ENCODE measurements around the gene TLK1.

DNA sequence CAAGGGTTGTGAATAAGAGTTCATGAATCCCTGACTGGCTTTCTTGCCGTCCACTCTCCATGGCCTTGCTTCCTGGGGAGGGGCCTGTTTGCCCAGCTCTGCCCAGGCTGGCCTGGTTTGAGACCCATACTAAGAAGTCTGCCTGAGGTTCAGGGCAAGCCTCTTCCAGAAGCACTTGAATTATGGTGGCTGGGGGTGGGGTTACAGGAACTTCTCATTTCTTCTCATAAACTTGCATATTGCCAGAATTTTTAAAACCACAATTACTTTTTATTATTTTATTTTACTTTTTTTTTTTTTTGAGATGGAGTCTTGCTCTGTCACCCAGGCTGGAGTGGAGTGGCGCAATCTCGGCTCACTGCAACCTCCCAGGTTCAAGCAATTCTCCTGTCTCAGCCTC, 189.6 kb downstream of the TLK1 start:
- TF ChIP-seq RARB (CRISPR knock-in tag; IDR thresholded peaks at IDR 0.05) (no peak), ARNTL (CRISPR knock-in tag; IDR thresholded peaks at IDR 0.05; ENCODE audit: borderline replicate concordance, low read depth) (no peak), ZFP3 (CRISPR knock-in tag; IDR thresholded peaks at IDR 0.05) (no peak), TOX (CRISPR knock-in tag; IDR thresholded peaks at IDR 0.05; ENCODE audit: borderline replicate concordance) (no peak)
- TF ChIP-seq, protein P1, sequence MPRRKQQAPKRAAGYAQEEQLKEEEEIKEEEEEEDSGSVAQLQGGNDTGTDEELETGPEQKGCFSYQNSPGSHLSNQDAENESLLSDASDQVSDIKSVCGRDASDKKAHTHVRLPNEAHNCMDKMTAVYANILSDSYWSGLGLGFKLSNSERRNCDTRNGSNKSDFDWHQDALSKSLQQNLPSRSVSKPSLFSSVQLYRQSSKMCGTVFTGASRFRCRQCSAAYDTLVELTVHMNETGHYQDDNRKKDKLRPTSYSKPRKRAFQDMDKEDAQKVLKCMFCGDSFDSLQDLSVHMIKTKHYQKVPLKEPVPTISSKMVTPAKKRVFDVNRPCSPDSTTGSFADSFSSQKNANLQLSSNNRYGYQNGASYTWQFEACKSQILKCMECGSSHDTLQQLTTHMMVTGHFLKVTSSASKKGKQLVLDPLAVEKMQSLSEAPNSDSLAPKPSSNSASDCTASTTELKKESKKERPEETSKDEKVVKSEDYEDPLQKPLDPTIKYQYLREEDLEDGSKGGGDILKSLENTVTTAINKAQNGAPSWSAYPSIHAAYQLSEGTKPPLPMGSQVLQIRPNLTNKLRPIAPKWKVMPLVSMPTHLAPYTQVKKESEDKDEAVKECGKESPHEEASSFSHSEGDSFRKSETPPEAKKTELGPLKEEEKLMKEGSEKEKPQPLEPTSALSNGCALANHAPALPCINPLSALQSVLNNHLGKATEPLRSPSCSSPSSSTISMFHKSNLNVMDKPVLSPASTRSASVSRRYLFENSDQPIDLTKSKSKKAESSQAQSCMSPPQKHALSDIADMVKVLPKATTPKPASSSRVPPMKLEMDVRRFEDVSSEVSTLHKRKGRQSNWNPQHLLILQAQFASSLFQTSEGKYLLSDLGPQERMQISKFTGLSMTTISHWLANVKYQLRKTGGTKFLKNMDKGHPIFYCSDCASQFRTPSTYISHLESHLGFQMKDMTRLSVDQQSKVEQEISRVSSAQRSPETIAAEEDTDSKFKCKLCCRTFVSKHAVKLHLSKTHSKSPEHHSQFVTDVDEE (CRISPR knock-in tag; IDR thresholded peaks at IDR 0.05): no peak
- TF ChIP-seq, protein P2, sequence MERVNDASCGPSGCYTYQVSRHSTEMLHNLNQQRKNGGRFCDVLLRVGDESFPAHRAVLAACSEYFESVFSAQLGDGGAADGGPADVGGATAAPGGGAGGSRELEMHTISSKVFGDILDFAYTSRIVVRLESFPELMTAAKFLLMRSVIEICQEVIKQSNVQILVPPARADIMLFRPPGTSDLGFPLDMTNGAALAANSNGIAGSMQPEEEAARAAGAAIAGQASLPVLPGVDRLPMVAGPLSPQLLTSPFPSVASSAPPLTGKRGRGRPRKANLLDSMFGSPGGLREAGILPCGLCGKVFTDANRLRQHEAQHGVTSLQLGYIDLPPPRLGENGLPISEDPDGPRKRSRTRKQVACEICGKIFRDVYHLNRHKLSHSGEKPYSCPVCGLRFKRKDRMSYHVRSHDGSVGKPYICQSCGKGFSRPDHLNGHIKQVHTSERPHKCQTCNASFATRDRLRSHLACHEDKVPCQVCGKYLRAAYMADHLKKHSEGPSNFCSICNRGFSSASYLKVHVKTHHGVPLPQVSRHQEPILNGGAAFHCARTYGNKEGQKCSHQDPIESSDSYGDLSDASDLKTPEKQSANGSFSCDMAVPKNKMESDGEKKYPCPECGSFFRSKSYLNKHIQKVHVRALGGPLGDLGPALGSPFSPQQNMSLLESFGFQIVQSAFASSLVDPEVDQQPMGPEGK (CRISPR knock-in tag; IDR thresholded peaks at IDR 0.05; ENCODE audit: borderline replicate concordance): no peak
